IPS DF 4.7 (cell line): ENCODE data around the gene MARCHF6.
"Not testable (repeated sequence)": the region's sequence is repeated elsewhere in the genome, so short reads cannot be mapped to it uniquely, and the experiment has no call there.

Source experiments
- DNase-seq: peaks from one replicate; pipeline ENCODE4 v3.0.0-alpha.2; 2013; ENCODE audit warnings: low spot score; ENCODE audit errors: extremely low read depth

The MARCHF6 gene, protein sequence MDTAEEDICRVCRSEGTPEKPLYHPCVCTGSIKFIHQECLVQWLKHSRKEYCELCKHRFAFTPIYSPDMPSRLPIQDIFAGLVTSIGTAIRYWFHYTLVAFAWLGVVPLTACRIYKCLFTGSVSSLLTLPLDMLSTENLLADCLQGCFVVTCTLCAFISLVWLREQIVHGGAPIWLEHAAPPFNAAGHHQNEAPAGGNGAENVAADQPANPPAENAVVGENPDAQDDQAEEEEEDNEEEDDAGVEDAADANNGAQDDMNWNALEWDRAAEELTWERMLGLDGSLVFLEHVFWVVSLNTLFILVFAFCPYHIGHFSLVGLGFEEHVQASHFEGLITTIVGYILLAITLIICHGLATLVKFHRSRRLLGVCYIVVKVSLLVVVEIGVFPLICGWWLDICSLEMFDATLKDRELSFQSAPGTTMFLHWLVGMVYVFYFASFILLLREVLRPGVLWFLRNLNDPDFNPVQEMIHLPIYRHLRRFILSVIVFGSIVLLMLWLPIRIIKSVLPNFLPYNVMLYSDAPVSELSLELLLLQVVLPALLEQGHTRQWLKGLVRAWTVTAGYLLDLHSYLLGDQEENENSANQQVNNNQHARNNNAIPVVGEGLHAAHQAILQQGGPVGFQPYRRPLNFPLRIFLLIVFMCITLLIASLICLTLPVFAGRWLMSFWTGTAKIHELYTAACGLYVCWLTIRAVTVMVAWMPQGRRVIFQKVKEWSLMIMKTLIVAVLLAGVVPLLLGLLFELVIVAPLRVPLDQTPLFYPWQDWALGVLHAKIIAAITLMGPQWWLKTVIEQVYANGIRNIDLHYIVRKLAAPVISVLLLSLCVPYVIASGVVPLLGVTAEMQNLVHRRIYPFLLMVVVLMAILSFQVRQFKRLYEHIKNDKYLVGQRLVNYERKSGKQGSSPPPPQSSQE

GRCh38 chr5:10353241-10354047 lies at the start of gene MARCHF6:
MARCHF6 (plus strand) TSS chr5:10353695; CDS start chr5:10353899, 204 bp downstream.
- peak; percentile 58 for DNase-seq

GRCh38 chr5:10303699-10304170 lies 49.8 kb upstream of the MARCHF6 start:
- DNase-seq: no peak

GRCh38 chr5:10304932-10305331 lies 48.6 kb upstream of the MARCHF6 start:
- DNase-seq: no peak

DNA sequence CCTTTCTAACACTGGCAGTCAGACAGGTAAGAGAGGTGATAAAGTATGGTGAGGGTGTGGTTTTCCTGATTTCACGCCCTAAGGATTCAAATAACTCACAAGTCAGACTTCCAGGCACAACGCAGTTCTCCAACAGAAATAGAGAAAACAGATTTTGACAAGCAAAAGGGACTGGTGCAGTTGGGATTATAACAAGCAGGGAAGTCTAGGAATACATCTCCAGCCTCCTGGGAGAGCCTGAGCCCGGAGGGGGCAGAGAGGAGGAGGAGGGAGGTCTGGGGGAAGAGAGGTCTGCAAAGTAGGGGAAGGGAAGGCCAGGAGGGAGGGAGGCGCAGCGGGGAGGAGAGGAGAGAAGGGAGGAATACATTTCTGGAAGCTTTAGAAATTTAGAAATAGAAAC lies 47.4 kb upstream of the MARCHF6 start:
- no peak for DNase-seq

DNA sequence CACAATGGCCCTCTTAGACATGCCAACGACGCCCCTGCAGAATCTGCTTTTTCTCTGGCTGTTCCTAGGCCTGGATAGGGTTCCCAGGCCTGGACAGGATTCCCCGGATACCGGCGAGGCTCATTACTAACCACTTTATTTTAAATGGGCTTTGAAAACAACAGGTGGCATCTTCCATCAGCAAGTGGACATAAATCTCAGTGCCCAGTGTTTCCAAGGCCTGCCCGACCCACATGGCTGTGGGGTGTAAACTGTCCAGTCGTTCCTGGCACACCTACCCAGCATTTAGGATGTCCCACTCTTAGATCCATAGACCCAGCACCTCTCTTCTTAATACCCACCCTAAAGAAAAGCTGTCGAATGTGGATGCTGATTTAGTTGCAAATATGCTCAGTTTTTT lies 46.7 kb upstream of the MARCHF6 start:
- DNase-seq: no peak

DNA sequence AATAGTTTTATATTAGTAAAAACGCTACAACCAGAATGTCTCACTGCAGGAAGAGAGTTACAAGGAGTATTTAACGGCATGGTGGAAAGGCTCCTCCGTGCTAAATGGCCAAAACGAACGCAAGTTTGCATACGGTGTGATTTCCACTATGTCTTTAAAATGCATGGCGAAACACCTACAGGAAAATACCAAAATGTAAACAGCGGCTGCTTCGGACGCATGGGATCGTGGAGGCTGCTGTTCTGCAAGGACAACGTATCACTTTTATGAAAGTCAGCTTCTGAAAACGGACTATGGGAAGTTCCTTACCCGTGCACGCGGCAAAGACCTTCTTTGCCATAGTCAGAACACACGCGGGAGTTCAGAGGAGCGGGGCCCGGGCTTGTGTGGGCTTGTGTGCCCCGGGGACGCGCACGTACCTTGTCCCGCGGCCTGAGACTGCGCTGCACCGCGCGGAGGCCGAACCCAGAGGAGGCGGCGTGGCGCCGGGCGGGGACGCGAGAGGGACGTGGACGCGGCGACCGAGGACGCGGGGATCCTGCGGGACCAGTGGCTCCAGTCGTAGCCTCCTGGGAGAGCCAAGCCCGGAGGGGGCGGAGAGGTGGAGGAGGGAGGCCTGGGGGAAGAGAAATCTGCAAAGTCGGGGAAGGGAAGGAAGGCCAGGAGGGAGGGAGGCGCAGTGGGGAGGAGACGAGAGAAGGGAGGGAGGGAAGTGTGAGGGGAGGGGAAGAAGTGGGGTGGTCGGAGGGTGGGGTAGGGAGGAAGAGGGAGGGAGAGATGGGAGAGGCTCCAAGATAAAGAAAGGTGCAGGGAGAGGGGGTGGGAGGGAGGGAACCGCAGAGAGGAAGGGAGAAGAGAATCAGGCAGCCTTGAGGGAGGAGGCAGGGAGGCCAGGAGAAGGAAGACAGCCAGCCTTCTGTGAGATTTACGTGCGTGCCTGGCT lies 46.0 kb upstream of the MARCHF6 start, which contains the start of gene CMBL:
TSS of gene CMBL (minus strand) at position 697 of the 943 bp plus-strand sequence. CDS start 17,140 bp downstream, outside the sequence.
- DNase-seq: no peak

- DNase-seq: no peak
These were observed 44.7 kb upstream of the MARCHF6 start for GRCh38 chr5:10308844-10309243.

GRCh38 chr5:10310066-10310779 lies 43.3 kb upstream of the MARCHF6 start:
- no peak for DNase-seq

GRCh38 chr5:10310835-10311570 lies 42.5 kb upstream of the MARCHF6 start:
- not testable (repeated sequence) for DNase-seq

DNA sequence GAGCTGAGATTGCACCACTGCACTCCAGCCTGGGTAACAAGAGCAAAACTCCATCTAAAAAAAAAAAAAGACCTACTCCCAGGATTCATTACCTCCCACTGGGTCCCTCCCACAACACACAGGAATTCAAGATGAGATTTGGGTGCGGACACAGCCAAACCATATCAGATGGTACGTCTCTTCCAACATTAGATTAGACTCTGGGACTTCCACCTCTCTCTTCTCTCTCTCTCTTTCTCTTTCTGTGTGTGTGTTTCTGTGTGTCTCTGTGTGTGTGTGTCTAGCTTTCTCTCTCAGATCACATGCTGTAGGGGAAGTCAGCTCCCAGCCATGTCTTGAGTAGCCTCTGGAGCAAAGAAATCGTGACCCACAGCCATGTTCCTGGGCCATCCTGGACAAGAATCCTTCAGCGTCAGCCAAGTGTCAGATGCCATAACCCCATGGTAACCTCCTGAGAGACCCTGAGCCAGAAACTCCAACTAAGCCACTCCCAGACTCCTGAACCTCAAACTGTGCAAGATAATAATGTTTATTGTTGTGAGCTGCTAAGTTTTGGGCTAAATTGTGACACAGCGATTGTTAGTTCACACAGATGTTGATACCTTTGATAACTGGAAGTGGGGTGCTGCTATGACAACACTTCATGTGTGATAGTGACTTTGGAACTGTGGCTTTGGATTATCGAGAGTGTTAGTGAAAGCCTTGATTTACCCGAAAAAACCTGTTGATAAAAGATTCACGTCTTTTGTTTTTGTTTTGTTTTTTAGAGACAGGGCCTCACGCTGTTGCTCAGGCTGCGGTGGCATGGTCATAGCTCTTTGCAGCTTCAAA lies 41.7 kb upstream of the MARCHF6 start:
- no peak for DNase-seq

DNA sequence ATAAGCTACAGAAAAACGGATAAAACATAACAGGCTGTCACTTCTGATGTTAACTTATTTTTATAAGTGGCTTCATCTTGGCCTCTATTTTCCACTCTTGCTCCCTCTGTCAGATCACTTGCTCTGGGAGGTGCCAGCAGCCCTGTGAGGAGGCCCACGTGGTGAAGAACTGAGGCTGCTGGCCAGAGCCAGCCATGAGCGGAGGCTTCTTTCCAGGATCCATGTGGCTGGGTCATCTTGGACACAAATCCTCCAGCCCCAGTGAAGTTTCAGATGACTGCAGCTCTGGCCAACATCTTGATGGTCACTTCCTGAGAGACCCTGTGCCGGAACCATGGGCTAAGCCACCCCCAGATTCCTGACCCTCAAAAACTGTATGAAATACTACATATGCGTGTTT lies 38.3 kb upstream of the MARCHF6 start:
- no peak for DNase-seq

DNA sequence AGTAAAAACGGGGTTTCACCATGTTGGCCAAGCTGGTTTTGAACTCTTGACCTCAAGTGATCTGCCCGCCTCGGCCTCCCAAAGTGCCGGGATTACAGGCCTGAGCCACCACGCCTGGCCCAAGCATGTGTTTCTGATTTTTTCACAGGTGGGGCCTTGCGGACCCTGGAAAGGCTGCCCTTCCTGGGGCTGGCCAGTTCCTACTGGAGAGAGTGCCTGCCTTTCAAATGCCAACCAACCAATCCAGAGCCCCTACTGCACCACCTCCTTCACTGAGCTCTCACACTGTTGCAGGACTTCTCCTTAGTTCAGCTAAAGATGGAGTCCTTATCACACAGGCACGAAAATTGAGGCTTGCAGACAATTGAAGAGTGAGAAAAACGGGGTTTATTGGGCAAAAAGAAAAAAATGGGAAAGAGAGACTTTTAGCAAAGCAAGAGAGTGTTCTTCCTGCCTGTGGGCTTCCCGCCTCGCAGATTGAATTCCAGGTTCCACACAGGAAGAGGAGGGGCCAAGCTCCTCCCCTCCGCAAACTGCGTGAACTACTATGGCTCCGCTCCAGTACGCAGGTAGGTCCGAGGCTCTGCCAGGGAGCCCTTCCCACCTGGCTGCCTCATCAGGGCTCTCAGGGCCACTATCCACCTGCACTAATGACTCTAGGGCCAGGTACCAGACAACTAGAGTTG lies 37.5 kb upstream of the MARCHF6 start:
- DNase-seq: no peak

GRCh38 chr5:10317825-10318682 lies 35.4 kb upstream of the MARCHF6 start:
- no peak for DNase-seq

DNA sequence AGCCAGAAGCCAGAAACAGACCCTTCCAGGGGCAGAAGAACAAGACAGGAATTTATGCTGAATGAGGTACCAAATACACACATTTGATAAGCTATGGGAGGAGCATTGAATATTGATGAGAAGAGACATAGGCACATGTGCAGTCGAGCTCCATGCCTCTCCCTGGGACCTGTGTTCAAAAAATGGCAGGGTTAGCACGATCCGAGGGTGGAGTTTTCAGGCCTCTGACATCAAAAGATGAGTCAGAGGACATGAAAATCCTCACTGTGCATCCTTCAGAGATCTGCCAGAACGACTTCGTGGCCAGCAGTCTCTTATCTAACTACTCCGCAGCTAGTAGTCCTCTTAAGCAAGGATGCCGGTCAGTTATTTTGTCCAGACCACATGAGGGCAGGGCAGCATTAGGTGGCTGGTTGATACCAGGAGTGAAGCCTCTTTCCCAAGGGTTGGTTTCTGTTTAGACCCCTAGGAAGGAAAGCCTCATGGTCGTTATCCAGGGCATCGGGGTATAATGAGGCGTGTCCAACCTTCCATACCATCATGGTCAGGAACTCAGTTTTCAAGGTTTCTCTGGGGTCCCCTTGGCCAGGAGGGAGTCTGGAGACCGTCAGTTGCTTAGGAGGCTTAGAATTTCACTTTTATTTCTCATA lies 34.2 kb upstream of the MARCHF6 start:
- DNase-seq: no peak

DNA sequence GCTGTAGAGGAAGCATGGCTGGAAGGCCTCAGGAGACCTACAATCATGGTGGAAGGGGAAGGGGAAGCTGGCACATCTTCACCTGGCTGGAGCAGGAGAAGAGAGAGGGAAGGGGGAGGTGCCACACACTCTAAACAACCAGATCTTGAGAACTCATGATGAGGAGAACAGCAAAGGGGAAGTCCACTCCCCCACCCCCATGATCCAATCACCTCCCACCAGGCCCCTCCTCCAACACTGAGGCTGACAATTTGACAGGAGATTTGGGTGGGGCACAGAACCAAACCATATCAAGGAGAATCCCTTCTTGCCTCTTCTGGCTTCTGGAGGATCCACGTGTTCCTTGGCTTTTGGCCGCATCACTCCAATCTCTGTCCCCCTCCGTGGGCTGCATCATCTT lies 32.7 kb upstream of the MARCHF6 start:
- no peak for DNase-seq

DNA sequence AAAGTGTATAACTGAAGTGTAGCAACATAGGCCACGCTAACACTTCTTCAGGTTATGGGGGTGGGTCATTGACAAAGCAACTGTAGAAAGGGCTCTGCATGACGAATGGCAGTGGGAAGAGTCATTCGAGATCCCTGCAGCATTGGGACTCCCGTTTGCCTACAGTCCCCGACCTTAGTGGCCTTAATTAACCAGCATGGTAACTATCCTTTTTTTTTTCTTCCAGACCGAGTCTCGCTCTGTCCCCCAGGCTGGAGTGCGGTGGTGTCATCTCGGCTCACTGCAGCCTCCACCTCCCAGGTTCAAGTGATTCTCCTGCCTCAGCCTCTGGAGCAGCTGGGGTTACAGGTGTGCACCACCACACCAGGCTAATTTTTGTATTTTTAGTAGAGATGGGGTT lies 31.6 kb upstream of the MARCHF6 start:
- DNase-seq: no peak
